SK-N-MC (cell line): ENCODE measurements around the gene NUB1.

Source experiments
- EZH2 ChIP-seq: fragments of 200-600 bp; sonication (generic); IDR thresholded peaks from one replicate; pipeline ENCODE4 v1.6.1; 2017; ENCODE audit warnings: antibody characterized with exemption
- FOXP2 ChIP-seq: optimal IDR thresholded peaks from 2 replicates; pipeline ENCODE3; 2011; ENCODE audit warnings: mild to moderate bottlenecking, moderate library complexity; ENCODE audit not compliant: insufficient read depth; ENCODE audit errors: extremely low read length, control extremely low read depth
- POLR2AphosphoS5 ChIP-seq: IDR thresholded peaks from 2 replicates; pipeline ENCODE4 v1.6.1; 2012; ENCODE audit warnings: mild to moderate bottlenecking, low read depth, low read length, borderline replicate concordance

GRCh38 chr7:151403764-151404163 lies 62.2 kb downstream of the NUB1 start:
- TF ChIP-seq EZH2 = no peak
- TF ChIP-seq POLR2AphosphoS5 = no peak
- TF ChIP-seq FOXP2 = no peak
